HepG2 (cell line): ENCODE measurements around the gene SMYD2.

Source experiments
- AKNA ChIP-seq: sonication (generic); formaldehyde crosslinking; IDR thresholded peaks from 2 replicates; pipeline ENCODE4 v1.4.0; 2020; ENCODE audit warnings: missing genetic modification reagents, borderline replicate concordance
- CTCF ChIP-seq: sonication (generic); formaldehyde crosslinking; IDR thresholded peaks from 2 replicates; pipeline ENCODE4 v1.5.0; 2020; ENCODE audit warnings: mild to moderate bottlenecking, missing genetic modification reagents, moderate library complexity
- FOXK2 ChIP-seq: fragments of 450-650 bp; IDR thresholded peaks from 2 replicates; pipeline ENCODE4 v1.6.1; 2016
- REST ChIP-seq, 2 experiments: IDR thresholded peaks; 2 replicates each; pipeline ENCODE4 v1.6.1; 2011 to 2012; ENCODE audit warnings: low read length in 2 of 2, borderline replicate concordance in 1 of 2, low read depth in 1 of 2, mild to moderate bottlenecking in 1 of 2, moderate library complexity in 1 of 2
- TBP ChIP-seq: sonication (generic); formaldehyde crosslinking; IDR thresholded peaks from 2 replicates; pipeline ENCODE4 v1.5.0; 2020; ENCODE audit warnings: missing genetic modification reagents
- ZNF557 ChIP-seq: sonication (generic); formaldehyde crosslinking; IDR thresholded peaks from 2 replicates; pipeline ENCODE4 v1.4.0; 2020; ENCODE audit warnings: missing genetic modification reagents
- TF ChIP-seq, protein P1 (sequence below): IDR thresholded peaks from 2 replicates; pipeline ENCODE4 v1.6.1; 2016; ENCODE audit warnings: low read depth, borderline replicate concordance

- no peak for TF ChIP-seq TBP (CRISPR knock-in tag)
- TF ChIP-seq, protein P1, sequence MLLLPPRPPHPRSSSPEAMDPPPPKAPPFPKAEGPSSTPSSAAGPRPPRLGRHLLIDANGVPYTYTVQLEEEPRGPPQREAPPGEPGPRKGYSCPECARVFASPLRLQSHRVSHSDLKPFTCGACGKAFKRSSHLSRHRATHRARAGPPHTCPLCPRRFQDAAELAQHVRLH (CRISPR knock-in tag), result no peak
- no peak for TF ChIP-seq AKNA (CRISPR knock-in tag)
- TF ChIP-seq REST (IDR thresholded peaks at IDR 0.05; ENCODE audit: borderline replicate concordance in 1 of 2, low read depth in 1 of 2, low read length in 2 of 2), result no peak
- no peak for TF ChIP-seq CTCF (CRISPR knock-in tag)
- no peak for TF ChIP-seq ZNF557
- no peak for TF ChIP-seq FOXK2
Observed at GRCh38 chr1:214287884-214288283, 6.9 kb downstream of the SMYD2 start.
